ENCODE results near the gene WDR47.
A peak's percentile ranks its signal among the peaks of the same experiment; 100 is the strongest.

The WDR47 gene

GRCh38 chr1:109041621-109042468, at the start of gene WDR47:
Gene WDR47 (minus strand): TSS chr1:109042102. CDS start chr1:109023512, 18,590 bp downstream.
- DNase-seq (ENCODE audit: low spot score in 2 of 2): peak; percentile 91 to 96
- Mint-ChIP-seq H3K4me1 (peaks cover 8% of the 10 kb centered on the region), H3K9me3 (no peaks in the 10 kb centered on the region), H3K36me3 (peaks cover 16% of the 10 kb centered on the region), H3K4me3 (peak within 1 kb of the TSS; percentile 81), H3K27ac (peak within 1 kb of the TSS; percentile 84)
- ATAC-seq: peak; percentile 99

- Mint-ChIP-seq H3K9me3 (no peaks in the 10 kb centered on the region), H3K27ac (peak overlapping the region; percentile 94), H3K36me3 (peaks cover 56% of the 10 kb centered on the region), H3K4me3 (peak overlapping the region; percentile 95), H3K4me1 (peaks cover 12% of the 10 kb centered on the region)
- no peak for DNase-seq (ENCODE audit: low spot score in 2 of 2)
- peak; percentile 74 for ATAC-seq
Observed at GRCh38 chr1:109091078-109091838, 49.4 kb upstream of the WDR47 start.

GRCh38 chr1:109090196-109091077, 48.5 kb upstream of the WDR47 start, which contains the start of gene TMEM167B:
Gene TMEM167B (plus strand): TSS chr1:109090764. CDS start chr1:109090873, 109 bp downstream.
- peak; percentile 97 for ATAC-seq
- Mint-ChIP-seq H3K27ac (peak within 1 kb of the TSS; percentile 94), H3K4me1 (peaks cover 12% of the 10 kb centered on the region), H3K4me3 (peak within 1 kb of the TSS; percentile 95), H3K9me3 (no peaks in the 10 kb centered on the region), H3K36me3 (peaks cover 47% of the 10 kb centered on the region)
- peak; percentile 73 to 94 for DNase-seq (ENCODE audit: low spot score in 2 of 2)

- Mint-ChIP-seq H3K4me1 (peaks cover 12% of the 10 kb centered on the region), H3K36me3 (peaks cover 37% of the 10 kb centered on the region), H3K9me3 (no peaks in the 10 kb centered on the region), H3K4me3 (peak overlapping the region; percentile 95), H3K27ac (peak overlapping the region; percentile 94)
- no peak for DNase-seq (ENCODE audit: low spot score in 2 of 2)
- ATAC-seq: no peak
Observed at GRCh38 chr1:109089242-109090015, 47.5 kb upstream of the WDR47 start.

- Mint-ChIP-seq H3K36me3 (no peaks in the 10 kb centered on the region), H3K4me3 (no peak overlapping the region), H3K9me3 (no peaks in the 10 kb centered on the region), H3K27ac (peak overlapping the region; percentile 66), H3K4me1 (no peaks in the 10 kb centered on the region)
- peak; percentile 16 for ATAC-seq
- DNase-seq (ENCODE audit: low spot score in 2 of 2): no peak
Observed at GRCh38 chr1:109084563-109085517, 42.9 kb upstream of the WDR47 start.

- Mint-ChIP-seq H3K4me3 (no peak overlapping the region), H3K9me3 (no peaks in the 10 kb centered on the region), H3K4me1 (no peaks in the 10 kb centered on the region), H3K27ac (no peak overlapping the region), H3K36me3 (no peaks in the 10 kb centered on the region)
- no peak for DNase-seq (ENCODE audit: low spot score in 2 of 2)
- no peak for ATAC-seq
Observed at GRCh38 chr1:109083923-109084322, 42.0 kb upstream of the WDR47 start.

GRCh38 chr1:109083501-109083900, 41.6 kb upstream of the WDR47 start:
- Mint-ChIP-seq H3K4me1 (no peaks in the 10 kb centered on the region), H3K4me3 (no peak overlapping the region), H3K27ac (no peak overlapping the region), H3K36me3 (no peaks in the 10 kb centered on the region), H3K9me3 (no peaks in the 10 kb centered on the region)
- ATAC-seq (no peak), DNase-seq (ENCODE audit: low spot score in 2 of 2) (no peak)

- DNase-seq (ENCODE audit: low spot score in 2 of 2) (no peak), ATAC-seq (no peak)
- H3K4me3 Mint-ChIP-seq: no peak overlapping the region
- H3K27ac Mint-ChIP-seq: no peak overlapping the region
- H3K9me3 Mint-ChIP-seq: no peaks in the 10 kb centered on the region
- H3K36me3 Mint-ChIP-seq: peaks cover 8% of the 10 kb centered on the region
- peaks cover 7% of the 10 kb centered on the region for H3K4me1 Mint-ChIP-seq
Observed at GRCh38 chr1:109080441-109081082, 38.7 kb upstream of the WDR47 start.

GRCh38 chr1:109079240-109079622, 37.3 kb upstream of the WDR47 start:
- ATAC-seq (no peak), DNase-seq (ENCODE audit: low spot score in 2 of 2) (no peak)
- H3K27ac Mint-ChIP-seq: no peak overlapping the region
- H3K4me3 Mint-ChIP-seq: no peak overlapping the region
- no peaks in the 10 kb centered on the region for H3K9me3 Mint-ChIP-seq
- peaks cover 10% of the 10 kb centered on the region for H3K36me3 Mint-ChIP-seq
- peaks cover 20% of the 10 kb centered on the region for H3K4me1 Mint-ChIP-seq

GRCh38 chr1:109078317-109078716, 36.4 kb upstream of the WDR47 start:
- ATAC-seq (no peak), DNase-seq (ENCODE audit: low spot score in 2 of 2) (no peak)
- Mint-ChIP-seq H3K9me3 (no peaks in the 10 kb centered on the region), H3K4me1 (peaks cover 22% of the 10 kb centered on the region), H3K27ac (no peak overlapping the region), H3K4me3 (no peak overlapping the region), H3K36me3 (peaks cover 10% of the 10 kb centered on the region)

- H3K9me3 Mint-ChIP-seq: no peaks in the 10 kb centered on the region
- H3K4me3 Mint-ChIP-seq: peak within 1 kb of the TSS; percentile 98
- H3K36me3 Mint-ChIP-seq: peaks cover 34% of the 10 kb centered on the region
- DNase-seq (ENCODE audit: low spot score in 2 of 2) (peak; percentile 77 to 93), ATAC-seq (peak; percentile 100)
- H3K27ac Mint-ChIP-seq: peak within 1 kb of the TSS; percentile 99
- peaks cover 22% of the 10 kb centered on the region for H3K4me1 Mint-ChIP-seq
Observed at GRCh38 chr1:109075531-109076490, 33.9 kb upstream of the WDR47 start, which contains the start of gene TAF13. Gene TAF13 (minus strand): TSS chr1:109076003. CDS start chr1:109075947, 56 bp downstream.

- ATAC-seq (no peak), DNase-seq (ENCODE audit: low spot score in 2 of 2) (no peak)
- H3K27ac Mint-ChIP-seq: no peak overlapping the region
- no peaks in the 10 kb centered on the region for H3K9me3 Mint-ChIP-seq
- peaks cover 3% of the 10 kb centered on the region for H3K4me1 Mint-ChIP-seq
- H3K36me3 Mint-ChIP-seq: peaks cover 77% of the 10 kb centered on the region
- H3K4me3 Mint-ChIP-seq: no peak overlapping the region
Observed at GRCh38 chr1:109069294-109069693, 27.4 kb upstream of the WDR47 start.

Measured in stimulated activated effector memory CD8-positive, alpha-beta T cell treated with anti-CD3 and anti-CD28 coated beads, Interleukin-12 subunit alpha, Interleukin-12 subunit beta, amount 100 ng/mL, for 72 hours (primary cell).